ENCODE measurements around the gene FCAMR.

The FCAMR gene

DNA sequence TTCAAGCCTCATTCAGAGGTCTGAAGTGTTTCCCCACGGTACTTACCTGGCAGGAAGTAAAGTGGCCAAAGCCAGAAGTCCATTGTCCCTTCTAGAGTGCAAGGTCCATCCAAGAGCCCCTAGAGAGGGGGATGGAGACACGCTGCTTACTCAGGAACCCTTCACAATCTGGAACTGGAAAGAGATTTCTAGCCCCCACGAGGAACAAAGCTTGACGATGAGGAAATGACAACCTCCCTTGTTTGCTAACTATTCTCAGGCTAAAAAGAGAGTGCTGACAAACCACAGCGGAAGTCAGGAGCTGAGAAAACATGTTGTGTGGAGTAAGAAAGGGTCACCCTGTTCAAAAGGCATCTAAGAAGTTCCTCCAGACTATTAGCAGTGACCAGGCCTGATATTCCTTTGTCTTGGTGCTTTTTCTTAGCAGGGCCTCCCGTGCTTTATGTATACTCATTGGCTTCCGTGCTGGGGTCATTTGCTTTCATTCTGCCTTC lies 48.4 kb downstream of the FCAMR start, which contains the start of gene FCMR:
Gene FCMR (minus strand): TSS at position 170 of the 494 bp plus-strand sequence. CDS start 87 bp downstream, at position 83.
- Histone ChIP-seq H3K27ac (ENCODE audit: low read length) (no peak within 1 kb of the TSS), H3K27me3 (ENCODE audit: control insufficient read depth in 1 of 2, insufficient read depth in 2 of 2, low read length in 2 of 2) (no peaks in the 10 kb centered on the region), H3K36me3 (ENCODE audit: control insufficient read depth in 2 of 2, insufficient read depth in 2 of 2, low read length in 2 of 2) (no peaks in the 10 kb centered on the region), H3K9me3 (ENCODE audit: control insufficient read depth in 2 of 2, low read length in 2 of 2) (no peaks in the 10 kb centered on the region), H3K4me3 (ENCODE audit: low read length in 2 of 2) (no peak within 1 kb of the TSS), H3K4me1 (ENCODE audit: control insufficient read depth, insufficient read depth, low read length) (no peaks in the 10 kb centered on the region), H3K9ac (ENCODE audit: low read length in 2 of 2) (no peak within 1 kb of the TSS)

DNA sequence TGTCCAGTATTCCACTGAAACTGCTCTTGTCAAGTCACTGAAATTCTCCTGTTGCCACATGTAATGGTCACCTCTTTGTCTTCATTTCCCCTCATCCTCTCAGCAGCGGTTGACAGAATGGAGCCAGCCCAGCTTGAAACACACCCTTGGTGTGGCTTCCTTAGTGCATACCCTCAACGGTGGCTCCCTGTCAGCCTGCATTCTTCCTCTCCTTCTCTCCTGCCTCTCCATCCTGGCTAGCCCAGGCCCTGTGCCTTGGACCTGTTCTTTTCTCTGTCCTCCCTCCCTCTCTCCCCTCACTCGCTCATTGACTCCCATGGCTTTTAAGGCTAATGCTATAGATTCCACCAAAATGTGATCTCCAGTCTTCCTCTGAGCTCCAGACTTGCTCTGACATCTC lies 52.2 kb downstream of the FCAMR start:
- Histone ChIP-seq H3K9ac (ENCODE audit: low read length in 2 of 2) (no peak overlapping the region), H3K36me3 (ENCODE audit: control insufficient read depth in 2 of 2, insufficient read depth in 2 of 2, low read length in 2 of 2) (no peaks in the 10 kb centered on the region), H3K9me3 (ENCODE audit: control insufficient read depth in 2 of 2, low read length in 2 of 2) (no peaks in the 10 kb centered on the region), H3K27me3 (ENCODE audit: control insufficient read depth in 1 of 2, insufficient read depth in 2 of 2, low read length in 2 of 2) (peaks cover 6 to 8% of the 10 kb centered on the region in 2 donors), H3K27ac (ENCODE audit: low read length) (no peak overlapping the region), H3K4me1 (ENCODE audit: control insufficient read depth, insufficient read depth, low read length) (no peaks in the 10 kb centered on the region), H3K4me3 (ENCODE audit: low read length in 2 of 2) (no peak overlapping the region)

DNA sequence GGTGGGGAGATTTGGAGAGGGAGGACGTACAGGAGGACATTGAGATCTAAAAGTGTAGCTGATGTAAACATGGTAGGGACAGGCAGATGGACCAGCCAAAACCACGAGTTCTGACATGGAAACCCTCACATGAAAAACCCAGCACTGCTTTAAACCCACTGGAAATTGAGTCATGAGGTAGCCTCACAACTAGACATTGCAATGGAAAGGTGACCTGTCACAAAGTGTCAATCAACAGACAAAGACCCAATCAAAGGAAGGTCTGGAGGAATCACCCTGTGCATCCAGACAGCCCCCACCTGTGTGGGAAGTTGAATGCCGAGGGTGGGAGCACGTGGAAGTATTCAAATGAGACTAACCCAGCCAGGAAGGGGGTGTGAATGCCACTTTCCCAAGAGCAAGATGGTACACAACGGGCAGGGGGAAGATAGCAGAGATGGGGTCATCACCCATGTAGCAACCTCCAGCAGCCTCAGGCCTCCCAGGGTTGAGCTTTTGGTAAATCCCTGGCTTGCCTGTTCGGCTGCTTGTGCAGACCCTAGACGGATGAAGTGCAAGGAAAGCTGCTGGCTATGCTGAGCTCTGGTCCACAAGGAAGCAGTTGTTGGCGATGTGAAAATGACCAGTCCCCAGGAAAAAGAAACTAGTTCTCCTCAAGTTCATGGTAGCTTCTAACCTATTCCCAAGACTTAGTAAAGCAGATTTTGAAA lies 54.1 kb downstream of the FCAMR start:
- Histone ChIP-seq H3K27me3 (ENCODE audit: control insufficient read depth in 1 of 2, insufficient read depth in 2 of 2, low read length in 2 of 2) (peaks cover 9 to 15% of the 10 kb centered on the region in 2 donors), H3K4me3 (ENCODE audit: low read length in 2 of 2) (no peak overlapping the region), H3K36me3 (ENCODE audit: control insufficient read depth in 2 of 2, insufficient read depth in 2 of 2, low read length in 2 of 2) (no peaks in the 10 kb centered on the region), H3K9me3 (ENCODE audit: control insufficient read depth in 2 of 2, low read length in 2 of 2) (no peaks in the 10 kb centered on the region), H3K9ac (ENCODE audit: low read length in 2 of 2) (no peak overlapping the region), H3K4me1 (ENCODE audit: control insufficient read depth, insufficient read depth, low read length) (peaks cover 4% of the 10 kb centered on the region), H3K27ac (ENCODE audit: low read length) (no peak overlapping the region)

DNA sequence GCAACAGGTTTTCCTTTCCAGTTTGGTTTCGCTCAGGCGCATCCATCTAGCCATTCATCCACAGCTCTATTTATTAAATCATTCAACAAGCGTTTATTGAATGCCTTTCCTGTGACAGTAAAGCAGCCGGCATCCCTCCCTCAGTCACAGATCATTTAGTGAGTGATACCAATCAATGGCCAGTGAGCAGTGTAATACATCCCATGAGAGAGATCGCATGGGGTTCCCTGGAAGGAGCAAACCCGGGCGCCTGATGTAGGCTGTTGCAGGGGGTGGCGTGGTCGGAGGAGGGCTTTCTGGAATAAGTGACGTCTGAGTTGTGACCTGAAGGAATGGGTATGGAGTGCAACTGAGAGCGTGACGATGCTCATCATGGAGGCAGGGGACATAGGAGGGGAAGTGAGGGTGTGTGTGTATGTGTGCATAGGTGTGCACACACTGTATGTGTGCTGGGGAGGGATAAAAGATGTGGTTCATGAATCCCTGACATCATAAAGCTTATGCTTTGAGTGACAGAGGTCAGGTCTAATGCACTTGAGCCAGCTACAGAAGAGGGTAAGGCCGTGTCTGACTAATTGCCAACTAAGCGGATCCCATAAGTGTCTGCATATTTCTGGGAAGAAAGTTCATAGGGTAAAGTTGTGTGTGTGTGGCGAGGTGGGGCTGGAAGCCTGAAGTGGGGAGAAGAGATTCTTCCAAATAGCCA lies 55.1 kb downstream of the FCAMR start:
- Histone ChIP-seq H3K36me3 (ENCODE audit: control insufficient read depth in 2 of 2, insufficient read depth in 2 of 2, low read length in 2 of 2) (no peaks in the 10 kb centered on the region), H3K27ac (ENCODE audit: low read length) (no peak overlapping the region), H3K4me3 (ENCODE audit: low read length in 2 of 2) (no peak overlapping the region), H3K9me3 (ENCODE audit: control insufficient read depth in 2 of 2, low read length in 2 of 2) (no peaks in the 10 kb centered on the region), H3K27me3 (ENCODE audit: control insufficient read depth in 1 of 2, insufficient read depth in 2 of 2, low read length in 2 of 2) (peaks cover 15 to 16% of the 10 kb centered on the region in 2 donors), H3K9ac (ENCODE audit: low read length in 2 of 2) (no peak overlapping the region), H3K4me1 (ENCODE audit: control insufficient read depth, insufficient read depth, low read length) (peaks cover 4% of the 10 kb centered on the region)

DNA sequence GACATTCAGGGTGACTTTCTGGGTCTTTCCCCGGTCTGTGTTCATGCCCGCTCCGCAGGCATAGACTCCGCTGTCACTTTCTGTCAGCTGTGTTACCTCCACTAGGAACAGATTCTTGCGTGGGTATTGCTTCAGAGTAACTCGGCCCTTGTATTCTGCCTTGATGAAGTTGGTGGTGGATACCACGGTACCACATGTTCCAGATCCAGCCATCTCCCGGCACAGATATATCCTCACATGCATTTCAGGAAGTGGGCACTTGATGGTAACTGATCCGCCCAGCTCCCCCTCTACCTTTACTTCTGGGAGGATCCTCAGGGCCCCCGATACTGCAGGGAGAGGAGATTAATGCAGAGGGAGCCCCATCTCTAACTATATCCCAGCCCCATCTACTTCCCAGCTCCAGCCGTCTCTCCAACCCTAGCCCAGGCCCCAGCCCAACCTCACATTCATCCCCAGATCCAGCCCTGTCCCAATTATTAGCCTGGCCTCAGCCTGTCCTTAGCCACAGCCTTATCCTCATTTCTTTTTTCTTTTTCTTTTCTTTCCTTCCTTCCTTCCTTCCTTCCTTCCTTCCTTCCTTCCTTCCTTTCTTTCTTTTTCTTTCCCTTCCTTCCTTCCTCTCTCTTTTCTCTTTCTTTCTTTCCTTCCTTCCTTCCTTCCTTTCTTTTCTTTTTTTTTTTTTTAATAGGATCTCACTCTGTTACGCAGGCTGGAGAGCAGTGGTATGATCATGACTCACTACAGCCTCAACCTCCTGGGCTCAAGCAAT lies 56.3 kb downstream of the FCAMR start:
- Histone ChIP-seq H3K36me3 (ENCODE audit: control insufficient read depth in 2 of 2, insufficient read depth in 2 of 2, low read length in 2 of 2) (no peaks in the 10 kb centered on the region), H3K27ac (ENCODE audit: low read length) (no peak overlapping the region), H3K9me3 (ENCODE audit: control insufficient read depth in 2 of 2, low read length in 2 of 2) (no peaks in the 10 kb centered on the region), H3K4me3 (ENCODE audit: low read length in 2 of 2) (no peak overlapping the region), H3K4me1 (ENCODE audit: control insufficient read depth, insufficient read depth, low read length) (peaks cover 14% of the 10 kb centered on the region), H3K9ac (ENCODE audit: low read length in 2 of 2) (no peak overlapping the region), H3K27me3 (ENCODE audit: control insufficient read depth in 1 of 2, insufficient read depth in 2 of 2, low read length in 2 of 2) (peaks cover 26 to 28% of the 10 kb centered on the region in 2 donors)

DNA sequence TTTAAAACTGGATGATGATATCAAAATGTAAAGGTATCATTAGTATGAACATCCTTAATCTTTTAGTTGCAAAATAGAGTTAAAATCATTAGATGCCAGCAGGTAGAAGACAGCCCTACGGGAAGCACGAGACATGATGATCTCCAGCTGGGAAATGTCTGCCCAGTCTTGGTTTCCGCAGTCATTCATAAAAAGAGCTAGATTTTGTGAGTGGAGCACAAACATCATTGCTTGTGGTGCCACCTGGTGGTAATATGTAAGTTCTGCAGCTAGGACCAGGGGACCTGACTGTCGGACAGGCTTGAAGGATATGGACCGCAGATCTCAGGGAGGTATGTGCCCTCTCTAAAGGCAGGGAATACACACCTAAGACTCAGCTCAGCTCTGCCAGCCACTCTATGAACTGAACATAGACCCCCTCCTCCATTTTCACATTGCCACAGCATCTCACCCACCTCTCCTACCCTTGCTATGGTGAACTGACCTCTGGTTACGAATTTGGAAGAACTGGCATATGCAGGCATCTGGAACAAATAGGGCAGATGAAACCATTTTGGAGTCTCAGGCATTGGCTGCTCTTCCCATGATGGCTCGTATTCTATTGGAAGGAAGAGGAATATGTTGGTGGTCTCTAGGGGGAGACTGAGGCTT lies 57.7 kb downstream of the FCAMR start:
- Histone ChIP-seq H3K9me3 (ENCODE audit: control insufficient read depth in 2 of 2, low read length in 2 of 2) (no peaks in the 10 kb centered on the region), H3K36me3 (ENCODE audit: control insufficient read depth in 2 of 2, insufficient read depth in 2 of 2, low read length in 2 of 2) (no peaks in the 10 kb centered on the region), H3K4me1 (ENCODE audit: control insufficient read depth, insufficient read depth, low read length) (peaks cover 14% of the 10 kb centered on the region), H3K27ac (ENCODE audit: low read length) (no peak overlapping the region), H3K27me3 (ENCODE audit: control insufficient read depth in 1 of 2, insufficient read depth in 2 of 2, low read length in 2 of 2) (peaks cover 30 to 37% of the 10 kb centered on the region in 2 donors), H3K9ac (ENCODE audit: low read length in 2 of 2) (no peak overlapping the region), H3K4me3 (ENCODE audit: low read length in 2 of 2) (no peak overlapping the region)

DNA sequence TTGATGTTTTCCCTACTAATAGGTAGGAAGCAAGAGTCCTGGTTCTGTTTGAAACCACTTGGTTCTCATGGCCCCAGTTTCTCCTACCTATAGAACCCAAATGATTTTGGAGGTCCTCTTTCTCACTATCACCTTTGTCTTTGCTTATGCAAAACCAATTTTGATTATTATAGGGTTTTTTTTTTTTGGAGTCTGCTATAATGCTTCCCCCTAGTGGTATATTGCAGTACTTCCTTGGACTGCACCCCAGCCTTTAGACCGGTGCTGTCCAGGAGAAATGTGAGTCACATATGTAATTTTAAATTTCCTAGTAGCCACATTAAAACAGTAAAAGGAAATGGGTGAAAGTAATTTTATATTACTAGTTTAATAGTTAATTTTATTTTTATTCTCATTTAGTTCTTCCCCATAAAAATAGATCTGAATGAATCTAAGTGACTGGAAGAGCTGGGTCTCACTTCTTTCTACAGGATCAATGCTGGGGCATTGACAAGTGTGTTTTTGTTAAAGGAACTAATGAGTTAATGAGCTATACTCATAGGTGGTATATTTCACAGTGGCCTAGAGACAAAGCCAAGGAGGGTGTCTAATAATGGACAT lies 59.1 kb downstream of the FCAMR start:
- no peak overlapping the region for H3K9ac ChIP-seq (ENCODE audit: low read length in 2 of 2)
- peaks cover 33 to 37% of the 10 kb centered on the region in 2 donors for H3K27me3 ChIP-seq (ENCODE audit: control insufficient read depth in 1 of 2, insufficient read depth in 2 of 2, low read length in 2 of 2)
- no peaks in the 10 kb centered on the region for H3K9me3 ChIP-seq (ENCODE audit: control insufficient read depth in 2 of 2, low read length in 2 of 2)
- H3K4me1 ChIP-seq (ENCODE audit: control insufficient read depth, insufficient read depth, low read length) = peaks cover 14% of the 10 kb centered on the region
- no peaks in the 10 kb centered on the region for H3K36me3 ChIP-seq (ENCODE audit: control insufficient read depth in 2 of 2, insufficient read depth in 2 of 2, low read length in 2 of 2)
- no peak overlapping the region for H3K4me3 ChIP-seq (ENCODE audit: low read length in 2 of 2)
- no peak overlapping the region for H3K27ac ChIP-seq (ENCODE audit: low read length)

DNA sequence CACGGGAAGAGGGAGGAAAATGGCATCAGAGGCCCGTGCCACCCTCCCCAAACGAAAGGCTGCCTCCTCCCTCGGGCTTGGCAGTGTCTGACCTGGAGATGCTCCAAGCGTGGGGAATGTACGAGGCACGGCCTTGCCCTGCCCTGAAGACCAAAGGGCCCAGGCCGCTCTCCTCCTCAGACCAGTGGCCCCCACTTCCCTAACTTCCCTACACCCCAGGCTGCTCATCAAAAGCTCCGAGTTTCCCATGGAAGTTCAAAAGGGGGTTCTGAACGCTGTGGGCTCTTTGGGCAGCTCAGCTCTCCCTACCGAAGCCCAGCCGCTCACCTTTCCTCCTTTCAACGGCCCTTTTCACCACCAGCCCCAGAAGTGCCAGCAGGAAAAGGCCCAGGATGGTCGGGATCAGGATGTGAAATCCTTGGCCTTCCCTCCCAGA lies 60.4 kb downstream of the FCAMR start:
- H3K4me3 ChIP-seq (ENCODE audit: low read length in 2 of 2) = peak overlapping the region; percentile 32 to 70
- H3K4me1 ChIP-seq (ENCODE audit: control insufficient read depth, insufficient read depth, low read length) = peaks cover 14% of the 10 kb centered on the region
- no peak overlapping the region for H3K27ac ChIP-seq (ENCODE audit: low read length)
- no peaks in the 10 kb centered on the region for H3K9me3 ChIP-seq (ENCODE audit: control insufficient read depth in 2 of 2, low read length in 2 of 2)
- H3K36me3 ChIP-seq (ENCODE audit: control insufficient read depth in 2 of 2, insufficient read depth in 2 of 2, low read length in 2 of 2) = no peaks in the 10 kb centered on the region
- H3K9ac ChIP-seq (ENCODE audit: low read length in 2 of 2) = peak overlapping the region in 1 of 2 donors; percentile 51
- H3K27me3 ChIP-seq (ENCODE audit: control insufficient read depth in 1 of 2, insufficient read depth in 2 of 2, low read length in 2 of 2) = peaks cover 32 to 34% of the 10 kb centered on the region in 2 donors

DNA sequence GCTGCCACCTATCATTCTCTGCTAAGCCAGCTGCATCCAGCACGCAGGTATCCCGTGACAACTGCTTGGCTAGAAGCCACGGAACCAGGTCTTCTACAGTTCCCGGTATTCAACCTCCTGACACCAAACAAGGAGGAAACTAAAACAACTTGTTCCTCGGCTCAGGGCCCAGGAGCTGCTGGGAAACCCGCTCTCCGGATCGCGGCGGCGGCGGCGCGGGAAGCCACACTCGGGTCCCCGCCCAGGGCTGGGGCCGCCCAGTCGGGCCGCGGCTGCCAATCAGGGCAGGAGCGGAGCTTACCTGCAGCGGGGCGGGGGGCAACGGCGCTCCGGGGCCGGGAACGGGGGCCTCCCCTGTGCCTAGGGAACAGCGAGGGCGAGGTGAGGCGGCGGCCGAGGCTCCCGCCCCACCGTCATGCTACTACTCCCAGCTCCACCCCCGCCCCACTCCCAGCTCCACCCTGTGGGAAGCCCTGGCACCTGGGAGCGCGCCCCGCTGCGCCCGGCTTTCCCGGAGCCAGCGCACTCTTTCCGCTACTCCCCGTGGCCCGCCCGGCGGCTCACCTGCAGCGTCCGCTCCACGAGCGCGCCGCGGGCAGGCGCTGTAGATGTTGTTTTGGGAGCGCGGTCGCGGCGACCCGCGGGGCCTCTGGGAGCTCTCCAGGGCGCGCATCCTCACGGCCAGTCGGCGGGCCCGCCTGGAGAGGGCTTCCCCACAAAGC lies 60.9 kb downstream of the FCAMR start:
- H3K4me1 ChIP-seq (ENCODE audit: control insufficient read depth, insufficient read depth, low read length) = peaks cover 14% of the 10 kb centered on the region
- peaks cover 32% of the 10 kb centered on the region in 2 donors for H3K27me3 ChIP-seq (ENCODE audit: control insufficient read depth in 1 of 2, insufficient read depth in 2 of 2, low read length in 2 of 2)
- H3K36me3 ChIP-seq (ENCODE audit: control insufficient read depth in 2 of 2, insufficient read depth in 2 of 2, low read length in 2 of 2) = no peaks in the 10 kb centered on the region
- H3K9me3 ChIP-seq (ENCODE audit: control insufficient read depth in 2 of 2, low read length in 2 of 2) = no peaks in the 10 kb centered on the region
- peak overlapping the region in 1 of 2 donors; percentile 51 for H3K9ac ChIP-seq (ENCODE audit: low read length in 2 of 2)
- peak overlapping the region; percentile 32 to 70 for H3K4me3 ChIP-seq (ENCODE audit: low read length in 2 of 2)
- H3K27ac ChIP-seq (ENCODE audit: low read length) = no peak overlapping the region

All from stomach smooth muscle (tissue), 2 donors.